ENCODE results near the gene MYH10.

Gene MYH10

DNA sequence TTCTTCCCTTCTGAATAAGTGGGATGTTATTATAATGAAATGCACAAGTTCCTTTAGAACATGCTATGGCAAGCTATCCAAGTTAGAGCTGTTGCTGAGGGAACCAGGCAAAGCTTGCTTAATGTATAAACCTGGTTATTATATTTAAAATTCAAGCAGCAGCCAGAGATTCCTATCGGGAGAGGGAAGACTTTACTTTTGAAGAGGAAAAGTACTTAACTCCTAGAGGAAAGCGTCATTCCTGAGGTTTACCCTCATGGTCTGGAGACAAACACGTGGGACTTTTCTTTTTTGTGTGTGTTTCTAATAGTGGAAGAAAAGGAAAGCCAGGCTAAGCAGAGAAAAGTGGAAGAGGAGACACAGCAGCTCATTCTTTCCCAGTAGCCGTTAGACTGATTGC is 39.9 kb upstream of the MYH10 start:
- Histone ChIP-seq H3K36me3 (ENCODE audit: control insufficient read depth in 2 of 2, insufficient read depth in 1 of 2, low read length in 2 of 2) (no peaks in the 10 kb centered on the region), H3K9me3 (ENCODE audit: control insufficient read depth, insufficient read depth, low read depth, low read length) (no peaks in the 10 kb centered on the region), H3K4me1 (ENCODE audit: control insufficient read depth, insufficient read depth, low read length) (peaks cover 30% of the 10 kb centered on the region), H3K27ac (ENCODE audit: extremely low read depth, low read depth, low read length) (no peak overlapping the region), H3K4me3 (ENCODE audit: low read depth, low read length) (no peak overlapping the region)
- TF ChIP-seq ZNF626 (tag by site-specific recombination; IDR thresholded peaks at IDR 0.05) (no peak), ZNF560 (tag by site-specific recombination; IDR thresholded peaks at IDR 0.05; ENCODE audit: borderline replicate concordance) (no peak), ZNF416 (tag by site-specific recombination; IDR thresholded peaks at IDR 0.05) (no peak), REPIN1 (tag by site-specific recombination; IDR thresholded peaks at IDR 0.05; ENCODE audit: low read depth) (no peak), ZNF223 (tag by site-specific recombination; IDR thresholded peaks at IDR 0.05) (no peak), ZNF529 (tag by site-specific recombination; IDR thresholded peaks at IDR 0.05; ENCODE audit: insufficient replicate concordance) (no peak), ATF2 (tag by site-specific recombination; IDR thresholded peaks at IDR 0.05; ENCODE audit: low read depth) (no peak), ZNF629 (tag by site-specific recombination; IDR thresholded peaks at IDR 0.05) (no peak)
- TF ChIP-seq, protein P1, sequence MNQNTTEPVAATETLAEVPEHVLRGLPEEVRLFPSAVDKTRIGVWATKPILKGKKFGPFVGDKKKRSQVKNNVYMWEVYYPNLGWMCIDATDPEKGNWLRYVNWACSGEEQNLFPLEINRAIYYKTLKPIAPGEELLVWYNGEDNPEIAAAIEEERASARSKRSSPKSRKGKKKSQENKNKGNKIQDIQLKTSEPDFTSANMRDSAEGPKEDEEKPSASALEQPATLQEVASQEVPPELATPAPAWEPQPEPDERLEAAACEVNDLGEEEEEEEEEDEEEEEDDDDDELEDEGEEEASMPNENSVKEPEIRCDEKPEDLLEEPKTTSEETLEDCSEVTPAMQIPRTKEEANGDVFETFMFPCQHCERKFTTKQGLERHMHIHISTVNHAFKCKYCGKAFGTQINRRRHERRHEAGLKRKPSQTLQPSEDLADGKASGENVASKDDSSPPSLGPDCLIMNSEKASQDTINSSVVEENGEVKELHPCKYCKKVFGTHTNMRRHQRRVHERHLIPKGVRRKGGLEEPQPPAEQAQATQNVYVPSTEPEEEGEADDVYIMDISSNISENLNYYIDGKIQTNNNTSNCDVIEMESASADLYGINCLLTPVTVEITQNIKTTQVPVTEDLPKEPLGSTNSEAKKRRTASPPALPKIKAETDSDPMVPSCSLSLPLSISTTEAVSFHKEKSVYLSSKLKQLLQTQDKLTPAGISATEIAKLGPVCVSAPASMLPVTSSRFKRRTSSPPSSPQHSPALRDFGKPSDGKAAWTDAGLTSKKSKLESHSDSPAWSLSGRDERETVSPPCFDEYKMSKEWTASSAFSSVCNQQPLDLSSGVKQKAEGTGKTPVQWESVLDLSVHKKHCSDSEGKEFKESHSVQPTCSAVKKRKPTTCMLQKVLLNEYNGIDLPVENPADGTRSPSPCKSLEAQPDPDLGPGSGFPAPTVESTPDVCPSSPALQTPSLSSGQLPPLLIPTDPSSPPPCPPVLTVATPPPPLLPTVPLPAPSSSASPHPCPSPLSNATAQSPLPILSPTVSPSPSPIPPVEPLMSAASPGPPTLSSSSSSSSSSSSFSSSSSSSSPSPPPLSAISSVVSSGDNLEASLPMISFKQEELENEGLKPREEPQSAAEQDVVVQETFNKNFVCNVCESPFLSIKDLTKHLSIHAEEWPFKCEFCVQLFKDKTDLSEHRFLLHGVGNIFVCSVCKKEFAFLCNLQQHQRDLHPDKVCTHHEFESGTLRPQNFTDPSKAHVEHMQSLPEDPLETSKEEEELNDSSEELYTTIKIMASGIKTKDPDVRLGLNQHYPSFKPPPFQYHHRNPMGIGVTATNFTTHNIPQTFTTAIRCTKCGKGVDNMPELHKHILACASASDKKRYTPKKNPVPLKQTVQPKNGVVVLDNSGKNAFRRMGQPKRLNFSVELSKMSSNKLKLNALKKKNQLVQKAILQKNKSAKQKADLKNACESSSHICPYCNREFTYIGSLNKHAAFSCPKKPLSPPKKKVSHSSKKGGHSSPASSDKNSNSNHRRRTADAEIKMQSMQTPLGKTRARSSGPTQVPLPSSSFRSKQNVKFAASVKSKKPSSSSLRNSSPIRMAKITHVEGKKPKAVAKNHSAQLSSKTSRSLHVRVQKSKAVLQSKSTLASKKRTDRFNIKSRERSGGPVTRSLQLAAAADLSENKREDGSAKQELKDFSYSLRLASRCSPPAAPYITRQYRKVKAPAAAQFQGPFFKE (tag by site-specific recombination; IDR thresholded peaks at IDR 0.05; ENCODE audit: borderline replicate concordance), result no peak
- ChIA-PET POLR2A (no interaction called here), CTCF (interaction anchor here (0.7 kb wide), 1 partner anchor 21 kb away, joined by 3 read pairs; no protein-coding TSS in a partner anchor)

DNA sequence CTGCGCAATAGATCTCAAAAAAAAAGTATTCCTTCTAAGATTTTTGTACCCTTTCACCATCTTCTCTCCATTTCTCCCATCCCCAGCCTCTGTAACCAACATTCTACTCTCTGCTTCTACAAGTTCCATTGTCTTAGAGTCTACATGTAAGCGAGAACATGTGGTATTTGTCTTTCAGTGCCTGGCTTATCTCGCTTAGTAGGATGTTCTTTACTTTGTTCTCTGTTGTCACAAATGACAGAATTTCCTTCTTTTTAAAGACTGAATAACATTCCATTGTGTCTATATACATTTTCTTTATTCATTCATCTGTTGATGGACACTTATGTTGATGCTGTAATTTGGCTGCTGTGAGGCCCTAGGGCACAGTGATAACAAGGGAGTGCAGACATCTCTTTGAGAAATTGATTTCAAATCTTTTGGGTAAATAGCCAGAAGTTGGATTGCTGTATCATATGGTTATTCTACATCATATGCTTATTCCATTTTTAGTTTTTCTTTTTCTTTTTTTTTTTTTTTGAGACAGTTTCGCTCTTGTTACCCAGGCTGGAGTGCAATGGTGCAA is 37.7 kb upstream of the MYH10 start:
- peaks cover 9% of the 10 kb centered on the region for H3K4me1 ChIP-seq (ENCODE audit: control insufficient read depth, insufficient read depth, low read length)

More for the DNA sequence above, 37.7 kb upstream of the MYH10 start:
- TF ChIP-seq, protein P2, sequence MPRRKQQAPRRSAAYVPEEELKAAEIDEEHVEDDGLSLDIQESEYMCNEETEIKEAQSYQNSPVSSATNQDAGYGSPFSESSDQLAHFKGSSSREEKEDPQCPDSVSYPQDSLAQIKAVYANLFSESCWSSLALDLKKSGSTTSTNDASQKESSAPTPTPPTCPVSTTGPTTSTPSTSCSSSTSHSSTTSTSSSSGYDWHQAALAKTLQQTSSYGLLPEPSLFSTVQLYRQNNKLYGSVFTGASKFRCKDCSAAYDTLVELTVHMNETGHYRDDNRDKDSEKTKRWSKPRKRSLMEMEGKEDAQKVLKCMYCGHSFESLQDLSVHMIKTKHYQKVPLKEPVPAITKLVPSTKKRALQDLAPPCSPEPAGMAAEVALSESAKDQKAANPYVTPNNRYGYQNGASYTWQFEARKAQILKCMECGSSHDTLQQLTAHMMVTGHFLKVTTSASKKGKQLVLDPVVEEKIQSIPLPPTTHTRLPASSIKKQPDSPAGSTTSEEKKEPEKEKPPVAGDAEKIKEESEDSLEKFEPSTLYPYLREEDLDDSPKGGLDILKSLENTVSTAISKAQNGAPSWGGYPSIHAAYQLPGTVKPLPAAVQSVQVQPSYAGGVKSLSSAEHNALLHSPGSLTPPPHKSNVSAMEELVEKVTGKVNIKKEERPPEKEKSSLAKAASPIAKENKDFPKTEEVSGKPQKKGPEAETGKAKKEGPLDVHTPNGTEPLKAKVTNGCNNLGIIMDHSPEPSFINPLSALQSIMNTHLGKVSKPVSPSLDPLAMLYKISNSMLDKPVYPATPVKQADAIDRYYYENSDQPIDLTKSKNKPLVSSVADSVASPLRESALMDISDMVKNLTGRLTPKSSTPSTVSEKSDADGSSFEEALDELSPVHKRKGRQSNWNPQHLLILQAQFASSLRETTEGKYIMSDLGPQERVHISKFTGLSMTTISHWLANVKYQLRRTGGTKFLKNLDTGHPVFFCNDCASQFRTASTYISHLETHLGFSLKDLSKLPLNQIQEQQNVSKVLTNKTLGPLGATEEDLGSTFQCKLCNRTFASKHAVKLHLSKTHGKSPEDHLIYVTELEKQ (tag by site-specific recombination; IDR thresholded peaks at IDR 0.05; ENCODE audit: borderline replicate concordance), result no peak
- no peak for TF ChIP-seq ZNF362 (tag by site-specific recombination; IDR thresholded peaks at IDR 0.05)
- TF ChIP-seq TCF7L2 (IDR thresholded peaks at IDR 0.05; ENCODE audit: borderline replicate concordance, low read depth, low read length), result no peak
- TF ChIP-seq GLI2 (tag by site-specific recombination; IDR thresholded peaks at IDR 0.05; ENCODE audit: borderline replicate concordance, low read depth), result no peak
- TF ChIP-seq, protein P3, sequence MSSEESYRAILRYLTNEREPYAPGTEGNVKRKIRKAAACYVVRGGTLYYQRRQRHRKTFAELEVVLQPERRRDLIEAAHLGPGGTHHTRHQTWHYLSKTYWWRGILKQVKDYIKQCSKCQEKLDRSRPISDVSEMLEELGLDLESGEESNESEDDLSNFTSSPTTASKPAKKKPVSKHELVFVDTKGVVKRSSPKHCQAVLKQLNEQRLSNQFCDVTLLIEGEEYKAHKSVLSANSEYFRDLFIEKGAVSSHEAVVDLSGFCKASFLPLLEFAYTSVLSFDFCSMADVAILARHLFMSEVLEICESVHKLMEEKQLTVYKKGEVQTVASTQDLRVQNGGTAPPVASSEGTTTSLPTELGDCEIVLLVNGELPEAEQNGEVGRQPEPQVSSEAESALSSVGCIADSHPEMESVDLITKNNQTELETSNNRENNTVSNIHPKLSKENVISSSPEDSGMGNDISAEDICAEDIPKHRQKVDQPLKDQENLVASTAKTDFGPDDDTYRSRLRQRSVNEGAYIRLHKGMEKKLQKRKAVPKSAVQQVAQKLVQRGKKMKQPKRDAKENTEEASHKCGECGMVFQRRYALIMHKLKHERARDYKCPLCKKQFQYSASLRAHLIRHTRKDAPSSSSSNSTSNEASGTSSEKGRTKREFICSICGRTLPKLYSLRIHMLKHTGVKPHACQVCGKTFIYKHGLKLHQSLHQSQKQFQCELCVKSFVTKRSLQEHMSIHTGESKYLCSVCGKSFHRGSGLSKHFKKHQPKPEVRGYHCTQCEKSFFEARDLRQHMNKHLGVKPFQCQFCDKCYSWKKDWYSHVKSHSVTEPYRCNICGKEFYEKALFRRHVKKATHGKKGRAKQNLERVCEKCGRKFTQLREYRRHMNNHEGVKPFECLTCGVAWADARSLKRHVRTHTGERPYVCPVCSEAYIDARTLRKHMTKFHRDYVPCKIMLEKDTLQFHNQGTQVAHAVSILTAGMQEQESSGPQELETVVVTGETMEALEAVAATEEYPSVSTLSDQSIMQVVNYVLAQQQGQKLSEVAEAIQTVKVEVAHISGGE (tag by site-specific recombination; conservative IDR thresholded peaks at IDR 0.05; ENCODE audit: low read depth), result no peak
- H3K36me3 ChIP-seq (ENCODE audit: control insufficient read depth in 2 of 2, insufficient read depth in 1 of 2, low read length in 2 of 2), result no peaks in the 10 kb centered on the region
- no peaks in the 10 kb centered on the region for H3K9me3 ChIP-seq (ENCODE audit: control insufficient read depth, insufficient read depth, low read depth, low read length)
- CTCF ChIA-PET, result no interaction called here
- POLR2A ChIA-PET, result no interaction called here
- H3K4me3 ChIP-seq (ENCODE audit: low read depth, low read length), result no peak overlapping the region
- no peak overlapping the region for H3K27ac ChIP-seq (ENCODE audit: extremely low read depth, low read depth, low read length)
